NCI-H2227 (cell line): ENCODE results near the gene PDZRN3.

Experiments used
- DNase-seq: peaks from one replicate; lab custom pipeline; 2025; ENCODE audit not compliant: unreplicated experiment; lab: John Stamatoyannopoulos, UW

PDZRN3 gene

DNA sequence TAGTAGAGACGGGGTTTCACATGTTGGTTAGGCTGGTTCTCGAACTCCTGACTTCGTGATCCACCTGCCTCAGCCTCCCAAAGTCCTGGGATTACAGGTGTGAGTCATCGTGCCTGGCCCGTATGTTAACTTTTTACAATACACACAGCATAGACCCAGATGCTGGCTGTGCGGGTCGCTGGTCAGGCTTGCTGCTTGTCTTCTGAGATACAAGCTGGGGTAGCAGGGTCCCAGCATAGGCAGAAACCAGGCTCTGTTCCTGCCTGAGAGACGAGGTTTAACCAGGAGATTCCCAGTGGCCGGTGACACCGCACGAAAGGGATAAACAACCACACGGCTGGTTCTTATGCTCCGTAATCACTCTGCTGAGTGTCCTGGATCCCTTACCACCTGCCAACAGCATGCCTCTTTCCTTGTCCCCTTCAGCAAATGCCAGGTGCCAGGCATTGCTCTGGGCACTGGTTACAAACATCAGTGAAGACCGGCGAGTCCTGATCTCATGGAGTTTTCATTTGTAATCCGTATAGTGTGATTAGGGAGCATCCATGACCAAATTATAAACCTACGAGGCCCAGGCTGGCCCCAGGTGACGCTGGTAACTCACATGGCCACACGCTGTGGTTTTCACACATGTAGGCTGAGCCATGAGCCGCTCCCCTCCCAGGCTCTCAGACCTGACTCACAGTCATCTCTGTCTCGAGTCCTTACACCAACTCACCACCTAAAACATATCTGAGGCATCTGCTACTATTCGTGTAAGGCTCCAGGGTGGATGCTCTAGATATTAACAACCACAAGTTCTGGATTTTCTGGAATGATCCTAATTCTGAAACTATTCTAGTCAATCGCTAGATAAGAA is 125.7 kb downstream of the PDZRN3 start:
- DNase-seq = no peak

DNA sequence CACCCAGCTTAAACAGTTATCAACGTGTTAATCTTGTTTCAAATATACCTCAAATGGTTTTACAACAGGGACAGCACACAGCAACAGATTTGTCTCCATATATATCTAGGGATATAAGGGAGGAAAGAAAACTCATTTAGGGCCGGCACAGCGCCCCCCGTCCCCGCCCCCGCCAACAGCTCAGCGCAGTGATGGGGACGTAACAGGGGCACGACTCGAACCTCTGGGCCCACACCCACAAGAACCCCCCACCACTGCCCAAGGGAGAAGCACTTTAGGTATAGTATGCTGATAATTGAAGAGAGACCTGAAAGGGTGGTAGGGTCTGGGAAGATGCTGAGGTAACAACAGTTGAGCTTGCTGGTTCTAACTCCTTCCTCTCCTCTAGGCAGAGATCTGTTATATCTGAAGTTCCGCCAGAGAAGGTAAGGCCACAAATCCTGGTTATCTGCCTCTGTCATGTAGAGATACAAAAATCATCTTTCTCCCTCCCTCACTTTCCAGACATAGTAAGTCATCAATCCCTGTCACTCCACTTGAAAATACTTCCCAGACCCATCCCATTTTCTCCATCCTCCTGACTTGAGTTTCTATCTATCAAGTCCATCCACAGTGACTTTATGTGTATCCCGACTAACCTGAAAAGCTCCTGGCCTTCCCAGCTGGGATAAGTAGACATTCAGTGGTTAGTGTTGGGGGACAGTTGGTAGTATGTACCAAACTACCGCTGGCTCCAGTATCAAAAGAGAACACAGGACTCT is 126.9 kb downstream of the PDZRN3 start:
- DNase-seq = no peak

DNA sequence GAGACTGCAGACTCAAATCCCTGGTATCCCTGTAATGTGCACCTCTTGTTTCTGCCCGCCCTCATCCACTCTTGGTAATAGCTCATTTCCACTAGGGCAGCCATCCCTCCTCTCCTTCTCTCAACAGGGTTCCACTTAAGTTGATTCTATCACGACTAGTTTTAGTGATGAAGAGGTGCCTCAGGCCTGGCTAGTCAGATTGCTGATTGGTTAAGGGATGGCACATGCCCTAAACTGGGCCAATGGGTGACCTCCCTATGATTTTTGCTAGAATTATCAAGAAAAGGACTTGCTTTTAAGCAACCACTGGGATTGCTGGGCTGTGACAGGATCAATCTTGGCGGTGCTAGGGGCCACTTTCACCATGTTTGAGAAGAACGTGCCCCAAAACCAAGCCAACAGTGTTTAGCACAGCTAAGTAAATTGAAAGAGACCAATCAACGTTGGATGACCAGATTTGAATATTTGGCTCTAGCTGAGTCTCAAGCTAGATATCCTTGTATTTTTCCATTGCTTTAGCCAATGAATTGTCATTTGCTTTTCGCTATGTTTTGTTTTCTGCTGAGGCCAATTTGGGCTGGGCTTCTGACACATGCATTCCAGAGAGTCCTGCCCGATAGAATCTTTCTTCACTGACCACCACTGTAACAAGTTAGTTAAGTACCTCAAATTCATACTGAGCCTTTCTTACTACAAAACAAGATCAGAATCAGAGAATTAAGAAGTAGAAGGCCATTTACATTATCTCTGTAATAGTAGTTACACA is 131.0 kb downstream of the PDZRN3 start:
- DNase-seq = peak; percentile 15

DNA sequence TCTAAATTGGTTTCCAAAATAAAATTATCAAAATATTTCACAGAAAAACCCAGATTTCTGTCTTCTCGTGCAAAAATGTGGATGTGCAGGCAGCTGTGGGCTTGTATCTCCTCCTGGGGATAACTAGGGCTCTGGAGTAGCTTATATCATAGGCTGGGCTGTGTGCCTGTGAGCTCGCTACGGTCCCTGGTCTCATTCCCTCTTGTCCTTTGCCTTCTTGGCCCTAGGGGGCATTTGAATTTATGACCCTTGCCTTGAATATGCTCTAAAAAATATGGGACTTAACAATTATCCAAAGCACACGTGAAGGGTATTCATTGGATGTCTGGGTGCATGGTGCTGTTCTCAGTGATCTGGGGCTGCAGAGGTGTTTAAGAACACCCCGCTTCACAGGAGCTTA is 132.6 kb downstream of the PDZRN3 start:
- DNase-seq = no peak

DNA sequence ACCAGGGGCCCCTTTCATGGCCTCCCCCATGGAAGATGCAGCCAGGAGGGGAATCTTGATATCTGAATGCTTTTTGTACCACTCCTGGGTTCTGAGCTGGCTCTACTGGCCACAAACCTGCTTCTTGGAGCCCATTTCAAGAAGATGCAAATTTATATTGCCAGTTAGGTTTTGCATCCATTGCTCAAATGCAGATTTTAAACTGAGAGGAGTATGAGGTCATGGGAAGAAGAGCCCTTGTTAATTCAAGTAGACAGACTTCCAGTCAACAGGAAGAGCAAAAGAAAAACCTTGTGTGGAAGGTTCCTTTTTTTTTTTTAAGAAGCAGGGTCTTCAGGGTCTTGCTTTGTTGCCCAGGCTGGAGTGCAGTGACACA is 133.5 kb downstream of the PDZRN3 start:
- no peak for DNase-seq

DNA sequence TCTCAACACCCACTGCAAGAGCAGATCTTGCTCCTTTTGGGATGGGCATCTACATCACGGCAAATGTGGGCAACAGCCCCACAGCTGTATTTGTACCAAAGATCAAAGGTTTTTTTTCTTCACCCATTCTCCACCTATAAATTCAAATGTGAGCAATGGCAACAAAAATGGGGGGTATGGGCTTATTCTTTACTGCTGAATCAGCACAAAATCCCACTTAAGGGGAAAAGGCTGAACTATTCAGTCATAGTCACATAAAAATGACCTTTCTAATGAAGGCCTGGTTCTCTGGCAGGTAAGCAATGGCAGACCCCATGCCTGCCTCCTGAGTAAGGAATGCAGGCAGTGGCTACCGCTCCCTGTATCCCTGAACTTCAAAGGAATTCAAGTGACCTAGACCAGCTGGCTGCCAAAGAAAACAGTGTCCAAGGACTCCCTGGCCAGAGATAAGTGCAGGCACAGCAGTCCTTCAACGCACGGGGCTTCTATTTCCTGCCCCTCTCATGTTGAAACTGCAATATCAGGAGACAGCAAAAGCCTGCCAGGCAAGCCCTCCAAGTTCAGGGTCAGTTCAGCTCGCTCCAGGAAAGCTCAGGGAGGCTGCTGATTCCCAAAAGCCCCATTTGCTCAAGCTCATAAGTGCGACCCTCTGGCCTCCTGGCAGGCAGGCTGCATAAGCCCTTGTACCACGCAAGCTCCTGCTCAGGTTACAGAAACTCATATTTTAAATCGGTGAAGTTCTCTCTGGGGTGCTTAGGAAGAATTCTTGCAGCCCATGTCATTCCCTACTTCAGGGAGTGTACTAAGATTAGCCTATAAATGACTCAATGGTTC is 134.1 kb downstream of the PDZRN3 start:
- no peak for DNase-seq

DNA sequence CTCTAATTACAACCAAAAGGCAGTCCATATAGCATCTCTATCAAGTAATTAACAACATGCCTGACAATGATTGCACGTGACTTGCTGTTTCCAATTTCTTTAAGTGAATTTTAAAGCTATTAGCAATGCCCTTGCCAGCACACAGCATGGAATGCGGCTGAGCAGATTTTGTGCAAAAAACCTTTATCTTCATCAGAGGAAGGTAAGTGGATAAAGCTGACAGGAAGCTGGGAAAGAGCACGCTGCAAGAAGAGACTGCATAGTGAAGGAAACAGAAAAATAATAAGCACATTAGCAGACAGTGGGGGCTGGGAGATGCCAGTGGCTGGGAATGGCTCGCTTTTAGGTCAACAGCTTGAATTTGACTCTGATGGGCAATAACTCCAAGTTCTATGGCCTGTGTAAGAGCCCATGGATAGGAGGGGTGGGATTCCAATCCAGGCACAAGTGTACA is 138.8 kb downstream of the PDZRN3 start:
- no peak for DNase-seq

DNA sequence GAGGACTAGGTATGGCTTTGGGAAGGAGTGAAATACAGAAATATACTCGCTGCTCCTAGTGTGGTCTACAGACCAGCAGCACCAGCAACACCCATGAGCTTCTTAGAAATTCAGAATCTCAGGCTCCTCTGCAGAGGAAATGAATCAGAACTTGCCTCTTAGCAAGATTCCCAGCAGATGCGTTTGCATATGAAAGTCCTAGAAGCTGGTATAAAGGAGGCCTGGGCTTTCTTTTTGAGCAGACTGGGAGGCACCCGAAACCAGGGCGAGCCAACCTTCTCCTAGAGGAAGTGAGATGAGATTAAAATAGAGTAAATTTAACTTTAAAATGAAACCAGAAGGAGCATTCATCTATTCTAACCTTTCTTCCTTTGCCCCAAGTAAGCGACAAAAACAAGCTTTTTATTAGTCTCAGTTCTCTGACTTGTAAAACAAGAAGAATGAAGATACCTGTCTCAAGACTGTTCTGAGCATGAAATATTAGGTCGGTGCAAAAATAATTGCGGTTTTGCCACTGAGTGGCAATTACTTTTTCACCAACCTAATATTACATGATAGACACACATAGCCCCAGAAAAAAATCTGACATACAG is 140.0 kb downstream of the PDZRN3 start:
- DNase-seq = no peak

DNA sequence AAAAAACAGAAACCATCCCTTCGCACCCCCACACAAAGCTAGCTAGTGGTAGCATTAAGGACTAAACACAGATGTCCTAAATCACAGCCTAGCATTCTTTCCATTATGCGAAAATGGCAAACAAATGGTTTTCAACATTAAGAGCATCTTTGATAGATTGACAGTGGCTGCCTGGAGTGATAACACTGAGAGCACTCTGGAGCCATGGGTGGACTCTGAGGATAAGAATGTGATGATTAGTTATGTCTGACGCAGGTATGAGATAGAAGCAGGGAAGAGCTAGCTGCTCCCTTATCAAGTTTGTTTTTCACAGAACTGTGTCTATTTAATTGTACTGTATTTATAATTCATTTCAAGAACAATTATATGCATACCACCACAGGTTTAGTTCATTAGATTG is 142.9 kb downstream of the PDZRN3 start:
- DNase-seq = no peak

DNA sequence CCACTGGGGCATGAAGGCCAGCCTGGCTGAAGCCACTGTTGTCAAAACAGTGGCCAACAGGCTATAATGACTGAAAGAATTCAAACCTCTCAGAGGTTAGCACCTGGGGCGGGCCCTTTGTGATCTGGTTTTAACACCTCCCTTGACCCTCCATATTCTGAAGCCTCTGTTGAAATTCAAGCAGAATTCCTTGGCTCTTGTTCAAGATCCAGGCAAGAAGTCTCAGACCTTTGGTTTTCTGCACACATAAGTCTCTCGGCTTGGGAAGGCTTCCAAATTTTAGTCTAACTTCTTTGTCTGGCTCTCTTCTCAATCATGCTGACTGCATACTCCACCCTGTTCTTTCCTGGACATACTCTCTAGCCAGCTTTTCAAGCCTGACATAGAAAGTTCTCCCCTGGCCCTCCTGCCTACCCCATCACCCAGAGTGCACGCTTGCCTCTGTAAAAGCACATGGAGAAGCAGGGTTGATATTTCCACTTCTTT is 144.5 kb downstream of the PDZRN3 start:
- DNase-seq = no peak

DNA sequence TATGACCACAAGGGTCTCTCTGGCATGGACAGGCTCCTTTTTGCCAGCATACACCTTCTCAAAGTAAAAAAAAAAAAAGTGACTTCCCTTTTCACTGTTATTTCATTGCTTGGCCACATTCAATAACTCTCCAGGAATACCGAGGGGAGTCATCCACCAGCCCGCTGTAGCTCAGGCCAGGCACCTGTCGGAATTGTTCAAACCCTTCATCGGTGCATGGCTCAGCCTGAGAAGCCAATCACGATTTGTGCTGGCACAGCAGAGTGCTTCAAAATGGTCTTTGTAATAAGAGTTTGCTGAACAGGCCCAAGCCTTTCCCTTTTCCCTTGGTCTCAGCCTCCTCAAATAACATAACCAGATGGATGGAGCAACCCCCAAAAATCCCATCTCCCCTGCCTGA is 145.4 kb downstream of the PDZRN3 start:
- no peak for DNase-seq

DNA sequence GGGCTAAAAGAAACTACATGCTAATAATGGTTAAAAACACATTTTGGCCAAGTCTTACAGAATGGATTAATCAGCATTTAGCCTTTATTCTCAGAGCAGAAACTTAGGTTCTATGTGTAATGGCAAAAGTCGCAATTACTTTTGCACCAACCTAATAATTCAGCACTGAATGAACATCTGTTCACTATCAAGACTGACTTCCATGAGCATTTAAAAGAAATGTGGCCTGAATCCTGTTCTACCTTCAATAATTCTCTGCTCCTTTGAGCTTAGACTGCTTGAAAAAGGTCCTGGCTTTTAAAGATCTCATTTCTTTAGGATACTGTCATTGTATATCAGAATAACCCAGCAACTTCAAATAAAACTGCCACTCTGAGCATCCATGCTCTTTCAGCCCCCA is 145.9 kb downstream of the PDZRN3 start:
- DNase-seq = no peak

DNA sequence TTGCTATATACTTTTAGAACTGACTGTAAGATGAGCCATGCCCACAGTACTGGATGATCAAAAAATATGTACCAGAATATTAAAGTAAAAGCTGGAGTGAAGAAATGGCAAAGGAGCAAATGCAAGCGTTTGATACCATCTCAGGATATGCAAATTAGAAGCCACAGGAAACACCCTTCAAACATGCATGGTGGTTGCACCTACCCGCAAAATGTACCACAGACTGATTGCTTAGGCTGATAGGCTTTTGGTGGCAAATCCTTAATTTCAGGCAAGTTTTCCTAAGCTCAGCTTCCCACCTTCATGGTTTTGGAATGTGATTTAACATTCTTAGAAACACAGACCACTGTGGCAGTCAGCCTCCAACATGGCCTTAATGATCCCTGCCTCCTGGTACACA is 149.0 kb downstream of the PDZRN3 start:
- no peak for DNase-seq

DNA sequence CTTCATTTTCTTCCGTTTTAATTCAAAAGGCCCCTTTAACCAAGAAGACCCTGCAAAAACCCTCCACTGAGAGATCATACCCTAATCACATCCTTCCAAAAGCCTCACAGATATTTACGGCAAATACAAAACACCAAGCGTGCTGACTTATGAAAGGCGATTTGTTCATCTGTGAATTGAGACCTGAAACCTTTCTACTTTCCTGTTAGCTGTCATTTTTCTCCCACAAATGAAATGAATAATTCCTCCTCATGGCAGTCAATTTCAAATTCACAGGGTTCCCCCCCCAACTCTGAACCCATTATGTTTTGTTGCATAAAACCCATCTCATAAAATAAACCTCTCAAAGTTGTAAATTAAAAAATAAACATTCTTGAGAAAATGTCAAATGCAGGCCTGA is 149.6 kb downstream of the PDZRN3 start:
- DNase-seq = no peak

DNA sequence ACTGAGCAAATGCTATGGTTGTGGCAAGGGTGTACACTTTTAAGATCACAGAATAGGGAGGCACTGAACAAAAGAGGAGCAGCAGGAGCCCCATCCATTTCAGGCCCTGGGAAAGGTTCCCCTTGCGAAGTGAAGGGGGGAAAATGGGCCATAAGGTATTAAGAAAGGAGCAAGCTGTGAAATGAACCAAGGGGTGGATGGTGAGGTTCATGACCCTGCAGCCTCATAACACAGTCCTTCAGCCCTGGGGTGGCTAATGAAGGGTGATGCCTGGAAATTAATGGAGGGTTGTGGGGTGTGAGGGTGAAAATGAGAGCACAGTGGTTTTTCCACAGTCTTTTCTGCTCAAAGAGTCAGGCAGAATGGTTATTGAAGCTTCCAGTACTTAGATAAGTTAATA is 150.1 kb downstream of the PDZRN3 start:
- no peak for DNase-seq

DNA sequence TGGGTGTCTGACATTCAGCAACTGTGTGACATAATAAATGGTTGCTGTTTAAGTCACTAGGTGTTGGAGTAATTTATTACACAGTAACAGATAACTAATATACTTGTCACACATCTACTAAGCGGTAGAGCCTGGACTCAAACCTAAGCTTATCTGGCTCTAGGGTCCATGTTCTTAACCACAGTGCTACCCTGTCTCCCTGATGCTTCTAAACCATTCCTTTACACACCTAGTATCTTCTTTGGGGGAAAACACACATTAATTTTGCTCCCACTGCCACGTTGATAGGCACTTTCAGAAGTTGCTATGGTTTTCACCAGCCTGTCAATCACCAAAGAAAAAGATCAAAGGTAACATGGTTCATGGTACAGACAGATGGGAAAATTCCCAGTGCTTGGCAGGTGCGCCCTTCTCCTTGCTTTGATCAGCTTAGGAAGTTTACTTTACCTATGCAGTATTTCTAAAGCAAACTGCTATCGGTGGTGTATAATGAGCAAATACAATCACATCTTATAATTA is 150.8 kb downstream of the PDZRN3 start:
- DNase-seq = no peak

DNA sequence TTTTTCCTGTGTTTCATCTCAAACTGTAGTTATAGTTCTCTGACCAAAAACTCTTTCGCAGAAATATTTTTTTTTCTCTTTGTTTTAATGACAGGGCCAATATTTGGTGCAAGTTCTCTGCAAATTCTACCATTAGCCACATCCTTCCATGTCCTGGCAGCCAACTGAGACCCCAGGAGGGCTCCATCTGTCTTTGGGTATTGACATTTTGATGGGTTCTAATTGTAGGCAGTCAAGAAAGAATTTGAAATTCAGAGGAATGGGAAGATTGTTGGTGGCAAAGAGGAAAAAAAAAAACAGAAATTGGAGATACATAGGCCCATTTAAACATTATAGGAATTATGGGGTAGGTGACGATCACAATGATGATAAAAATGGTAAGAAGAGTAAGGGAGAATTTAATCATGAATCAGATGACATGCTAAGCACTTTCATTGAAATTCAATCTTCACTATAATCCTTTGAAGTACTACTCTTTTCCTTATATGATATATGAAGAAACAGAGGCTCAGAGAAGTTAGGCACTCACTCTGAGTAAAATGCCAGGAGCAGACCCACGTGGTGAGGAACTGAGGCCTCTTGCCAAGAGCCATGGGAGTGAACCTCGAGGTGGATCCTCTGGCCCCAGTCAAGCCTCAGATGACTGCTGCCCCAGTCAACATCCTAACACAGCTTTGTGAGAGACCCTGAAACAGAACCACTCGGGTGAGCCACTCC is 151.4 kb downstream of the PDZRN3 start:
- peak; percentile 6 for DNase-seq

DNA sequence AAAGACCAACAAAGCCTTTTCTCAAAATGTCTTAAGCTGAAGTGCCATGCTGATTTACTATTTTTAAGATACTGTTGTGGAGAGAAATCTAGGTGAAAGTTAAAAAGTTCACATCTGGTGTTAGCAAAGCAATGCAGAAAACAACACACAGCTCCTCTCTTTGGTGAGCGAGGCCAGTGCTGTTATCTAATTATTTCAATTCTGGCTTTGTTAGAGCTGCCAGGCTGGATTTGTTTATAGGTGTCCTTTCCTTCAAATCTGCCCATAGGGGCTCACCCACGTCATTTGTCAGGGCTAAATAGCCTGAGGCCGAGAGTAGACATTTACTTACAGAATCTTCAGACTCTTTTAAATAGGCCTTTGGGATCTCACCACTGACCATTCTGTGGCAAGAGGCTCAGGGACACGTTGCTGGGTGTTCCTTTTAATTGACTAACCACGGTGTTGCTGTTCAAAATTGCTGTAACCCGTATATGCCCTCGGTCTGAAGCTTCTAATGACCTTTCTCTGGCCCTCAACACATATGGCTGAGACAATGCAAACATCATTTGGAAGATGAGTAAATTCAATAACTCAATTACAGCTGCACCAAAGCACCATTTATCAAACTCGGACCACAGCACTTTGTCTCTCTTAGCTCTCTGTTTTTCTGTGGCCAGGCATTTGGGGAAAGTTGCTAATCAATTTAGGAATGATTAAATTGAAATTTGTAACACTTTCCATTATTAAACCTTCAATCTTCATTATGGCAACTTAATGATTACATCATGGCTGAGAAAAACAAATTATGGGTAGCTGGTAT is 152.6 kb downstream of the PDZRN3 start:
- DNase-seq = no peak

DNA sequence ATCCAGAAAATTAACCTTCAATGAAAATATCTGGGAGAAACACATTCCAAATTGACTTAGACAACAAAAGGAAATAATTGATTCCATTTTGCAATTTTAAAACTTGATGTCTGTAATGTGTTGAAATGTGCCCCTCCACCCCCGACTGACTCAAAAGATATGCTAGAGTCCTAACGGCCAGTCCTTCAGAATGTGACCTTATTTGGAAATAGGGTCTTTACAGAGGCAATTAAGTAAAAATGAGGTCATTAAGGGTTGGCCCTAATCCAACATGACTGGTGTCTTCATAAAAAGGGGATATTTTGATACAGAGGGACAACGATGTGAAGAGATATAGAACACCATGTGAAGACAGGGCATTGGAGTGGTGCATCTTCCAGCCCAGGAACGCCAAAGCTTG is 153.9 kb downstream of the PDZRN3 start:
- DNase-seq = no peak
